Endodermal cell (in vitro differentiated cells): ENCODE data around the gene PMM2. TPM values are rescaled to one million over a fixed set of nuclear protein-coding genes. Genes with fewer than 3 reads are reported as not detected.

Experiments
- DNase-seq: peaks from one replicate; pipeline ENCODE4 v3.0.0-alpha.2; 2017
- H3K27ac ChIP-seq: 2 replicates; pipeline ENCODE4 v1.5.1; 2013; ENCODE audit warnings: mild to moderate bottlenecking, low read depth, low read length, moderate library complexity
- H3K27me3 ChIP-seq: 2 replicates; pipeline ENCODE4 v1.6.1; 2013; ENCODE audit warnings: mild to moderate bottlenecking, low read length, moderate library complexity; ENCODE audit not compliant: insufficient read depth, control insufficient read depth, poor library complexity, severe bottlenecking
- H3K36me3 ChIP-seq: 2 replicates; pipeline ENCODE4 v1.7.0; 2013; ENCODE audit warnings: mild to moderate bottlenecking, low read length, moderate library complexity; ENCODE audit not compliant: control insufficient read depth, insufficient read depth
- H3K4me1 ChIP-seq: one replicate; pipeline ENCODE4 v1.7.0; 2013; ENCODE audit warnings: low read length; ENCODE audit not compliant: control insufficient read depth, insufficient read depth
- H3K4me3 ChIP-seq: 2 replicates; pipeline ENCODE4 v1.5.1; 2013; ENCODE audit warnings: mild to moderate bottlenecking, low read length, moderate library complexity
- H3K9ac ChIP-seq: 2 replicates; pipeline ENCODE4 v1.6.1; 2013; ENCODE audit warnings: mild to moderate bottlenecking, low read length, moderate library complexity; ENCODE audit not compliant: poor library complexity, severe bottlenecking; ENCODE audit errors: extremely low read depth
- H3K9me3 ChIP-seq: 2 replicates; pipeline ENCODE4 v1.6.1; 2013; ENCODE audit warnings: mild to moderate bottlenecking, low read length, moderate library complexity; ENCODE audit not compliant: control insufficient read depth
- H3K27ac Mint-ChIP-seq: 2 replicates; pipeline ENCODE4 v1.8.0; 2020; ENCODE audit warnings: mixed read lengths
- H3K27me3 Mint-ChIP-seq: 2 replicates; pipeline ENCODE4 v1.8.0; 2021; ENCODE audit warnings: mild to moderate bottlenecking, mixed read lengths; ENCODE audit not compliant: insufficient read depth
- H3K36me3 Mint-ChIP-seq: 2 replicates; pipeline ENCODE4 v1.8.0; 2020; ENCODE audit warnings: low read depth, mixed read lengths
- H3K4me1 Mint-ChIP-seq: 2 replicates; pipeline ENCODE4 v1.8.0; 2020; ENCODE audit warnings: mixed read lengths
- H3K4me3 Mint-ChIP-seq: 2 replicates; pipeline ENCODE4 v1.8.0; 2020; ENCODE audit warnings: mild to moderate bottlenecking, moderate library complexity, mixed read lengths
- H3K9me3 Mint-ChIP-seq: 2 replicates; pipeline ENCODE4 v1.8.0; 2020; ENCODE audit warnings: mild to moderate bottlenecking, mixed read lengths
- CTCF ChIP-seq: fragments of 200-600 bp; sonication (generic); conservative IDR thresholded peaks from 2 replicates; pipeline ENCODE4 v1.5.0; 2021; ENCODE audit warnings: antibody characterized with exemption, mild to moderate bottlenecking
- WGBS, 2 experiments: methylation state at CpG; one replicate each; pipeline versions ENCODE4 v1.1.5 to v1.1.7; 2013; ENCODE audit warnings: missing lambda C conversion rate in 2 of 2, mixed read lengths in 1 of 2; ENCODE audit not compliant: insufficient coverage in 1 of 2, insufficient read length in 1 of 2; 5-methylcytosine and 5-hydroxymethylcytosine counted together
- total RNA-seq, 2 donors: library from RNA; stranded (reverse); fragmentation: NEBNext Ultra II Directional in 1 of 2; extraction: Animal tissue kit (Norgen Biotek cat#: 25700) in 1 of 2; gene quantifications; 2 replicates in 1 of 2; 3 replicates in 1 of 2; pipeline ENCODE4 v1.2.1, GENCODE V29; 2021

The PMM2 gene
- total RNA-seq, 2 donors from 2014 or later: 47.6 to 48.2 TPM

- Mint-ChIP-seq H3K27me3 (no peaks in the 10 kb centered on the region), H3K36me3 (peaks cover 3% of the 10 kb centered on the region), H3K27ac (no peak within 1 kb of the TSS), H3K4me1 (peaks cover 2% of the 10 kb centered on the region), H3K4me3 (no peak within 1 kb of the TSS), H3K9me3 (no peaks in the 10 kb centered on the region)
- H3K4me1 ChIP-seq: no peaks in the 10 kb centered on the region
- H3K9ac ChIP-seq: no peak within 1 kb of the TSS
- no peak for TF ChIP-seq CTCF
- WGBS, 2 experiments: 89% methylated on average over 10 of the region's 10 CpGs; no CpG with 5 or more reads in 1 of the 2 experiments
- no peak within 1 kb of the TSS for H3K27ac ChIP-seq
- no peaks in the 10 kb centered on the region for H3K9me3 ChIP-seq
- no peak within 1 kb of the TSS for H3K4me3 ChIP-seq
- no peak for DNase-seq
- H3K27me3 ChIP-seq: no peaks in the 10 kb centered on the region
- no peaks in the 10 kb centered on the region for H3K36me3 ChIP-seq
Measured at GRCh38 chr16:8882041-8882617, 84.5 kb downstream of the PMM2 start, which contains the start of gene LITAFD. Gene LITAFD, plus strand, starts transcription at chr16:8882351. Its CDS starts 2,005 bp downstream, at chr16:8884356.

- 96% methylated on average over 11 to 17 of the region's 17 CpGs for WGBS, 2 experiments
Measured at GRCh38 chr16:8882725-8883377, 85.2 kb downstream of the PMM2 start.

More at GRCh38 chr16:8882725-8883377, 85.2 kb downstream of the PMM2 start:
- H3K4me1 Mint-ChIP-seq: peaks cover 2% of the 10 kb centered on the region
- no peaks in the 10 kb centered on the region for H3K27me3 Mint-ChIP-seq
- Histone ChIP-seq H3K4me3 (no peak overlapping the region), H3K4me1 (no peaks in the 10 kb centered on the region), H3K27ac (no peak overlapping the region), H3K9me3 (no peaks in the 10 kb centered on the region), H3K36me3 (no peaks in the 10 kb centered on the region), H3K9ac (no peak overlapping the region), H3K27me3 (no peaks in the 10 kb centered on the region)
- H3K4me3 Mint-ChIP-seq: no peak overlapping the region
- TF ChIP-seq CTCF: no peak
- DNase-seq: no peak
- H3K27ac Mint-ChIP-seq: no peak overlapping the region
- peaks cover 7% of the 10 kb centered on the region for H3K36me3 Mint-ChIP-seq
- no peaks in the 10 kb centered on the region for H3K9me3 Mint-ChIP-seq
